K562 treated with DMSO at 1 percent for 24 hours (cell line): Measurements from ENCODE around the gene LY6G5C. TPM values are rescaled to one million over a fixed set of nuclear protein-coding genes. Genes with fewer than 3 reads are reported as not detected.

Experiments used
- total RNA-seq: library from RNA; unstranded; fragments of 300-600 nt; gene quantifications from 2 replicates; pipeline ENCODE4 v1.2.3, GENCODE V29; 2022; ENCODE audit warnings: low read depth; ENCODE audit not compliant: insufficient read depth

The LY6G5C gene
- total RNA-seq, result 0.45 TPM in 1 of 2 replicates, not detected in the other

GRCh38 chr6:31680226-31681134 lies at the start of gene LY6G5C:
TSS of gene LY6G5C (minus strand) at chr6:31681067. CDS start at chr6:31680373, 694 bp downstream.

GRCh38 chr6:31728767-31729514 lies 48.1 kb upstream of the LY6G5C start, which contains the start of gene DDAH2:
TSS of gene DDAH2 (minus strand) at chr6:31729299. CDS start at chr6:31729161, 138 bp downstream.

GRCh38 chr6:31723245-31723979 lies 42.5 kb upstream of the LY6G5C start, which contains the start of gene MPIG6B:
TSS of gene MPIG6B (plus strand) at chr6:31723373. CDS start at chr6:31723384, 11 bp downstream.

GRCh38 chr6:31721351-31722020 lies 40.6 kb upstream of the LY6G5C start, which contains the start of gene LY6G6C:
TSS of gene LY6G6C (minus strand) at chr6:31721746. CDS start at chr6:31721679, 67 bp downstream.

GRCh38 chr6:31715022-31715958 lies 34.4 kb upstream of the LY6G5C start, which contains the start of gene LY6G6D:
TSS of gene LY6G6D (plus strand) at chr6:31715348. CDS start at chr6:31715356, 8 bp downstream.

GRCh38 chr6:31706599-31706998 lies 25.7 kb upstream of the LY6G5C start, which contains the start of gene LY6G6F:
TSS of gene LY6G6F (plus strand) at chr6:31706866. CDS start at chr6:31706907, 41 bp downstream.

GRCh38 chr6:31702819-31703716 lies 22.2 kb upstream of the LY6G5C start, which contains the start of gene ABHD16A:
TSS of gene ABHD16A (minus strand) at chr6:31703324. CDS start at chr6:31703281, 43 bp downstream.

GRCh38 chr6:31669676-31670075 lies 11.2 kb downstream of the LY6G5C start, which contains the start of gene LY6G5B:
TSS of gene LY6G5B (plus strand) at chr6:31669976. CDS start at chr6:31670951, 975 bp downstream.

GRCh38 chr6:31665501-31666336 lies 15.1 kb downstream of the LY6G5C start, which contains the start of gene CSNK2B:
TSS of gene CSNK2B (plus strand) at chr6:31666080. CDS start at chr6:31666832, 752 bp downstream.

GRCh38 chr6:31664790-31665500 lies 15.9 kb downstream of the LY6G5C start, which contains the start of gene GPANK1:
TSS of gene GPANK1 (minus strand) at chr6:31664997. CDS start at chr6:31664478, 519 bp downstream.

GRCh38 chr6:31660381-31661261 lies 20.2 kb downstream of the LY6G5C start, which contains the start of gene C6orf47:
TSS of gene C6orf47 (minus strand) at chr6:31660778. CDS start at chr6:31659947, 831 bp downstream.

GRCh38 chr6:31655349-31656237 lies 25.3 kb downstream of the LY6G5C start, which contains the start of gene APOM:
TSS of gene APOM (plus strand) at chr6:31655894. CDS start at chr6:31655967, 73 bp downstream.

